Smooth muscle cell (in vitro differentiated cells): Measurements from ENCODE around the gene SPOCD1. TPM values are rescaled to one million over a fixed set of nuclear protein-coding genes. Genes with fewer than 3 reads are reported as not detected.

Experiments
- DNase-seq: peaks from one replicate; lab custom pipeline; 2025; ENCODE audit not compliant: unreplicated experiment; lab: John Stamatoyannopoulos, UW
- H2AFZ ChIP-seq: fragments of 200-600 bp; sonication (generic); 2 replicates; pipeline ENCODE4 v1.6.0; 2016; ENCODE audit warnings: antibody characterized with exemption, low read depth, mild to moderate bottlenecking
- H3F3A ChIP-seq: fragments of 200-600 bp; sonication (generic); 2 replicates; pipeline ENCODE4 v1.6.0; 2017; ENCODE audit warnings: antibody characterized with exemption, low read depth
- H3K27ac ChIP-seq: fragments of 200-600 bp; sonication (generic); 2 replicates; pipeline ENCODE4 v1.5.1; 2016; ENCODE audit warnings: low read depth, mild to moderate bottlenecking
- H3K27me3 ChIP-seq: fragments of 200-600 bp; sonication (generic); 2 replicates; pipeline ENCODE4 v1.6.1; 2016; ENCODE audit warnings: low read depth, mild to moderate bottlenecking
- H3K36me3 ChIP-seq: fragments of 200-600 bp; sonication (generic); 2 replicates; pipeline ENCODE4 v1.5.1; 2016; ENCODE audit warnings: low read depth
- H3K4me1 ChIP-seq: fragments of 200-600 bp; sonication (generic); 2 replicates; pipeline ENCODE4 v1.5.1; 2016; ENCODE audit warnings: low read depth
- H3K4me2 ChIP-seq: fragments of 200-600 bp; sonication (generic); 2 replicates; pipeline ENCODE4 v1.6.0; 2016; ENCODE audit warnings: mild to moderate bottlenecking
- H3K4me3 ChIP-seq: fragments of 200-600 bp; sonication (generic); 2 replicates; pipeline ENCODE4 v1.5.1; 2016; ENCODE audit warnings: mild to moderate bottlenecking
- H3K79me2 ChIP-seq: fragments of 200-600 bp; sonication (generic); 2 replicates; pipeline ENCODE4 v1.6.0; 2016; ENCODE audit warnings: low read depth, mild to moderate bottlenecking
- H3K9ac ChIP-seq: fragments of 200-600 bp; sonication (generic); 2 replicates; pipeline ENCODE4 v1.6.0; 2016; ENCODE audit warnings: low read depth
- H3K9me3 ChIP-seq: fragments of 200-600 bp; sonication (generic); replicated peaks from 2 replicates; pipeline ENCODE4 v1.5.1; 2016; ENCODE audit warnings: low read depth
- H4K20me1 ChIP-seq: fragments of 200-600 bp; sonication (generic); 2 replicates; pipeline ENCODE4 v1.6.0; 2016; ENCODE audit warnings: low read depth
- WGBS: methylation state at CpG from one replicate; pipeline ENCODE4 v1.1.7; 2016; ENCODE audit warnings: low lambda C conversion rate; 5-methylcytosine and 5-hydroxymethylcytosine counted together
- polyA plus RNA-seq: library from polyadenylated mRNA; unstranded; fragments of >200 nt; fragmentation: Nextera tagmentation; extraction: Ambion mirVana; gene quantifications from 2 replicates; pipeline ENCODE4 v1.2.1, GENCODE V29; 2016
- total RNA-seq: library from RNA; depleted of rRNA; stranded (reverse); fragments of >200 nt; gene quantifications from 2 replicates; pipeline ENCODE4 v1.2.3, GENCODE V29; 2014
- TF ChIP-seq, protein P1 (sequence below): fragments of 200-600 bp; sonication (generic); IDR thresholded peaks from 2 replicates; pipeline ENCODE4 v1.5.1; 2017; ENCODE audit warnings: borderline replicate concordance, mild to moderate bottlenecking, antibody characterized with exemption; ENCODE audit not compliant: insufficient read depth, poor library complexity, severe bottlenecking

The SPOCD1 gene
- total and polyA plus RNA-seq, 2 experiments from 2014 or later, result 39.5 to 45.3 TPM

DNA sequence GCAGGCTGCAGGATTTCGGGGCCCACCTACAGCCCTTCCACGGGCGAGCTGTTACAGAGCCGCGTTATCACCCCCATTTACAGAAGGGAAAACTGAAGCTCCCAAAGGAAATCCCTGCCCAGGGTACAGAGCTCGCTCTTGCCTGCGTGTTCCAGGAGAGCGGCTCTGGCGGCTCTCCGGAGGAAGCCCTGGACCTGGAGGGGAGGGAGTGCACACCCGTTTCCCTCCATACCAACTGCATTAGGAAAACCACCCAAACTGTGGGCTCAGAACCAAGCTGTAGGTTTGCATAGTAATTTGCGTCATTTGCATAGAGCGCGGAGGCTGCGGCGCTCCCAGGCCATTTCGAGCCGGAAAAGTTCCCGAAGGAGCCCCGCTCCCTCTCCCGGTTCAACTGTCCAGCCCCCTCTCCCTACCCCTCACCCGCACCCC is 27.0 kb downstream of the SPOCD1 start:
- WGBS, result 3% methylated on average over 13 of the region's 22 CpGs
- peaks cover 6% of the 10 kb centered on the region for H3K4me1 ChIP-seq
- H3K27me3 ChIP-seq, result no peaks in the 10 kb centered on the region
- peak overlapping the region; percentile 86 for H3K4me2 ChIP-seq
- no peaks in the 10 kb centered on the region for H4K20me1 ChIP-seq
- no peak for DNase-seq
- peak overlapping the region; percentile 65 for H3K4me3 ChIP-seq
- TF ChIP-seq, protein P1, sequence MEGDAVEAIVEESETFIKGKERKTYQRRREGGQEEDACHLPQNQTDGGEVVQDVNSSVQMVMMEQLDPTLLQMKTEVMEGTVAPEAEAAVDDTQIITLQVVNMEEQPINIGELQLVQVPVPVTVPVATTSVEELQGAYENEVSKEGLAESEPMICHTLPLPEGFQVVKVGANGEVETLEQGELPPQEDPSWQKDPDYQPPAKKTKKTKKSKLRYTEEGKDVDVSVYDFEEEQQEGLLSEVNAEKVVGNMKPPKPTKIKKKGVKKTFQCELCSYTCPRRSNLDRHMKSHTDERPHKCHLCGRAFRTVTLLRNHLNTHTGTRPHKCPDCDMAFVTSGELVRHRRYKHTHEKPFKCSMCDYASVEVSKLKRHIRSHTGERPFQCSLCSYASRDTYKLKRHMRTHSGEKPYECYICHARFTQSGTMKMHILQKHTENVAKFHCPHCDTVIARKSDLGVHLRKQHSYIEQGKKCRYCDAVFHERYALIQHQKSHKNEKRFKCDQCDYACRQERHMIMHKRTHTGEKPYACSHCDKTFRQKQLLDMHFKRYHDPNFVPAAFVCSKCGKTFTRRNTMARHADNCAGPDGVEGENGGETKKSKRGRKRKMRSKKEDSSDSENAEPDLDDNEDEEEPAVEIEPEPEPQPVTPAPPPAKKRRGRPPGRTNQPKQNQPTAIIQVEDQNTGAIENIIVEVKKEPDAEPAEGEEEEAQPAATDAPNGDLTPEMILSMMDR, result no peak
- no peaks in the 10 kb centered on the region for H3K9me3 ChIP-seq
- H3K79me2 ChIP-seq, result no peaks in the 10 kb centered on the region
- peaks cover 11% of the 10 kb centered on the region for H3F3A ChIP-seq
- peak overlapping the region; percentile 80 for H3K9ac ChIP-seq
- H3K27ac ChIP-seq, result peak overlapping the region; percentile 83
- H2AFZ ChIP-seq, result peak overlapping the region; percentile 28
- H3K36me3 ChIP-seq, result no peaks in the 10 kb centered on the region

DNA sequence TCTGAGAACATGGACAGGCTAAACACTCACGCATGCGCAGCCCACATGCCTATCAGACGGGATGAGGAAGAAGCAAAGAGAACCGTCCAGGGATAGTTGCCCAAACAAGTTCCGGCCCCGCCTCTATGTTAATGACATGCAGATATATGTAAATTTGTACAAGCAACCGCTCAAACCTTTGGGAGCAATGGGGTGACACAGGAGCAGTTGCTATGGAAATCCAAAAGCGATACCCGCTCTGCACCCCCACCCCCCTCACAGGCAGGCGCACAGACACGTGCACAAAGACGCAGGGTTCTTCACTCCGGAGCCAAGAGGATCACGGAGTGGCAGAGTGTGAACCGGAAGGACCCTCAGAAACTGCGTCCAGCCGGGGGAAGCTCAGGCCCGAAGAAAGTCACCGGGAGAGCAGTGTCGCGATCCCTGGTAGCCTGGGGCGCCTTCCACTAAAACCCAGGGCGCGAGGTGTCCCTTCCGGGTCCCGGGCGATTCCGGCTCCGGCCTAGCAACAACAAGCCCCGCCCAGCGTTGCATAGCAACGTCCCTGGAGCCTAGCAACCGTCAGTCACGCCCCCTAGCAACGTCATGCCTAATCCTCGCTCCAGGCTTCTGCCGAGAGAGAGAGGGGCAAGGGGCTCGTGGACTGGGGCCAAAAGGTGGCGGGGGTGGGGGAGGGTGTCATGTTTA is 27.5 kb downstream of the SPOCD1 start:
- TF ChIP-seq, protein P1, result no peak
- Histone ChIP-seq H3K9me3 (no peaks in the 10 kb centered on the region), H3K36me3 (no peaks in the 10 kb centered on the region), H3K4me2 (peak overlapping the region; percentile 86), H3K4me3 (peak overlapping the region; percentile 65), H3F3A (peaks cover 11% of the 10 kb centered on the region), H3K27me3 (no peaks in the 10 kb centered on the region), H3K27ac (peak overlapping the region; percentile 83), H3K4me1 (peaks cover 6% of the 10 kb centered on the region), H2AFZ (peak overlapping the region; percentile 78), H4K20me1 (no peaks in the 10 kb centered on the region), H3K9ac (peak overlapping the region; percentile 80), H3K79me2 (no peaks in the 10 kb centered on the region)
- peak; percentile 73 for DNase-seq
- 4% methylated on average over 37 of the region's 39 CpGs for WGBS

DNA sequence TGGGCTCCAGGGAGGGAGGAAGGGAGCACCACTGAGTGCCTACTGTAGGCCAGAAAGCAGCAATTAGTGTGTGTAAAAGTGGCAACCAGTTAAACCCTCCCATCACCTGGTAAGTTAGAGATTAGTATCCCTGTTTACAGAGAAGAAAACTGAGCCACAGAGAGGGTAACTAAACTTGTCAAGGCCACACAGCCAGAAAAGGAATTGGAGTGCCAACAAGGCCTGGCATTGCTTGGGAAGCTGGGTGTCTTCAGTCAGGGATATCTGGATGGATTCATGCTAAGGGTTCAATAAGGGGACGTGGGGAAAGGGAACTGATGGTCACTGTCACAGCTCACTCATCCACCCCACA is 28.1 kb downstream of the SPOCD1 start:
- H3F3A ChIP-seq, result peaks cover 11% of the 10 kb centered on the region
- WGBS, result 50% methylated on average over 1 of the region's 1 CpG

More for the DNA sequence above, 28.1 kb downstream of the SPOCD1 start:
- Histone ChIP-seq H3K4me3 (peak overlapping the region; percentile 65), H3K9ac (no peak overlapping the region), H3K4me1 (peaks cover 9% of the 10 kb centered on the region), H3K27me3 (no peaks in the 10 kb centered on the region), H4K20me1 (no peaks in the 10 kb centered on the region), H3K27ac (peak overlapping the region; percentile 83), H3K9me3 (no peaks in the 10 kb centered on the region), H2AFZ (no peak overlapping the region), H3K79me2 (no peaks in the 10 kb centered on the region), H3K4me2 (peak overlapping the region; percentile 86), H3K36me3 (no peaks in the 10 kb centered on the region)
- TF ChIP-seq, protein P1, result no peak
- no peak for DNase-seq
